Osteocyte (in vitro differentiated cells): Measurements from ENCODE around the gene GMCL1. TPM values are rescaled to one million over a fixed set of nuclear protein-coding genes. Genes with fewer than 3 reads are reported as not detected.
"Not testable (repeated sequence)": the region's sequence is repeated elsewhere in the genome, so short reads cannot be mapped to it uniquely, and the experiment has no call there.

Experiments
- DNase-seq: peaks from one replicate; pipeline ENCODE4 v3.0.0; 2021; ENCODE audit warnings: mixed read lengths; ENCODE audit not compliant: unreplicated experiment; ENCODE audit errors: extremely low spot score
- H3K27ac Mint-ChIP-seq: one replicate; pipeline ENCODE4 v1.8.0; 2021; ENCODE audit warnings: mild to moderate bottlenecking, mixed read lengths; ENCODE audit not compliant: unreplicated experiment
- H3K27me3 Mint-ChIP-seq: one replicate; pipeline ENCODE4 v1.8.0; 2021; ENCODE audit warnings: mixed read lengths; ENCODE audit not compliant: unreplicated experiment
- H3K36me3 Mint-ChIP-seq: one replicate; pipeline ENCODE4 v1.8.0; 2021; ENCODE audit warnings: mixed read lengths; ENCODE audit not compliant: unreplicated experiment
- H3K4me1 Mint-ChIP-seq: one replicate; pipeline ENCODE4 v1.8.0; 2021; ENCODE audit warnings: mixed read lengths; ENCODE audit not compliant: unreplicated experiment
- H3K4me3 Mint-ChIP-seq: one replicate; pipeline ENCODE4 v1.8.0; 2021; ENCODE audit warnings: mild to moderate bottlenecking, moderate library complexity, mixed read lengths; ENCODE audit not compliant: unreplicated experiment
- H3K9me3 Mint-ChIP-seq: one replicate; pipeline ENCODE4 v1.8.0; 2021; ENCODE audit warnings: mixed read lengths; ENCODE audit not compliant: unreplicated experiment
- CTCF ChIP-seq: fragments of 200-600 bp; sonication (generic); IDR thresholded peaks from 2 replicates; pipeline ENCODE4 v1.5.0; 2021; ENCODE audit warnings: antibody characterized with exemption, mild to moderate bottlenecking, moderate library complexity
- total RNA-seq: library from RNA; stranded (reverse); gene quantifications from 2 replicates; pipeline ENCODE4 v1.2.1, GENCODE V29; 2021

The GMCL1 gene
- total RNA-seq, 1 donor from 2014 or later: 16.1 TPM

GRCh38 chr2:69889302-69889701 lies 59.8 kb downstream of the GMCL1 start:
- Mint-ChIP-seq H3K36me3 (peaks cover 2% of the 10 kb centered on the region), H3K4me1 (peaks cover 13% of the 10 kb centered on the region)

GRCh38 chr2:69890881-69891280 lies 61.4 kb downstream of the GMCL1 start:
- Mint-ChIP-seq H3K27ac (no peak overlapping the region), H3K4me3 (no peak overlapping the region), H3K27me3 (no peaks in the 10 kb centered on the region), H3K4me1 (peaks cover 24% of the 10 kb centered on the region), H3K36me3 (peaks cover 2% of the 10 kb centered on the region), H3K9me3 (no peaks in the 10 kb centered on the region)
- no peak for DNase-seq
- TF ChIP-seq CTCF: no peak

More at GRCh38 chr2:69889302-69889701, 59.8 kb downstream of the GMCL1 start:
- Mint-ChIP-seq H3K27ac (no peak overlapping the region), H3K9me3 (no peaks in the 10 kb centered on the region), H3K27me3 (no peaks in the 10 kb centered on the region), H3K4me3 (no peak overlapping the region)
- DNase-seq: no peak
- no peak for TF ChIP-seq CTCF

GRCh38 chr2:69892838-69893424 lies 63.5 kb downstream of the GMCL1 start:
- Mint-ChIP-seq H3K4me1 (peaks cover 24% of the 10 kb centered on the region), H3K4me3 (peak overlapping the region; percentile 99), H3K27ac (peak overlapping the region; percentile 97), H3K36me3 (peaks cover 16% of the 10 kb centered on the region)
- H3K27me3 Mint-ChIP-seq, H3K9me3 Mint-ChIP-seq, DNase-seq: not testable (repeated sequence)

- peak; percentile 88 for DNase-seq
- peaks cover 24% of the 10 kb centered on the region for H3K4me1 Mint-ChIP-seq
- peak within 1 kb of the TSS; percentile 99 for H3K4me3 Mint-ChIP-seq
- TF ChIP-seq CTCF: no peak
- no peaks in the 10 kb centered on the region for H3K27me3 Mint-ChIP-seq
- peaks cover 21% of the 10 kb centered on the region for H3K36me3 Mint-ChIP-seq
- H3K9me3 Mint-ChIP-seq: no peaks in the 10 kb centered on the region
- peak within 1 kb of the TSS; percentile 97 for H3K27ac Mint-ChIP-seq
These were observed 64.5 kb downstream of the GMCL1 start, which contains the start of gene SNRNP27 for GRCh38 chr2:69893684-69894551. Gene SNRNP27, plus strand, starts transcription at chr2:69893956. Its CDS starts 29 bp downstream, at chr2:69893985.

GRCh38 chr2:69894737-69895136 lies 65.3 kb downstream of the GMCL1 start:
- H3K27me3 Mint-ChIP-seq, H3K9me3 Mint-ChIP-seq, DNase-seq: not testable (repeated sequence)
- peaks cover 22% of the 10 kb centered on the region for H3K36me3 Mint-ChIP-seq
- peak overlapping the region; percentile 97 for H3K27ac Mint-ChIP-seq
- peak overlapping the region; percentile 99 for H3K4me3 Mint-ChIP-seq
- H3K4me1 Mint-ChIP-seq: peaks cover 24% of the 10 kb centered on the region
